Right atrium auricular region (tissue), 2 donors: ENCODE results near the gene DOCK1. TPM values are rescaled to one million over a fixed set of nuclear protein-coding genes. Genes with fewer than 3 reads are reported as not detected.

Experiments
- DNase-seq: peaks from one replicate; pipeline ENCODE4 v3.0.0-alpha.2; 2019; ENCODE audit warnings: low spot score
- H3K27ac ChIP-seq, 2 donors: fragments of 200-600 bp; sonication (generic); 1 replicate in 1 of 2; 2 replicates in 1 of 2; pipeline ENCODE4 v1.5.1; 2016 to 2019
- H3K27me3 ChIP-seq, 2 donors: fragments of 200-600 bp; sonication (generic); one replicate each; pipeline versions ENCODE4 v1.5.1 to v1.6.0; 2017 to 2019
- H3K36me3 ChIP-seq: fragments of 200-600 bp; sonication (generic); one replicate; pipeline ENCODE4 v1.5.1; 2016
- H3K4me1 ChIP-seq, 2 donors: fragments of 200-600 bp; sonication (generic); one replicate each; pipeline versions ENCODE4 v1.5.1 to v1.6.0; 2017 to 2019
- H3K4me3 ChIP-seq, 2 donors: fragments of 200-600 bp; sonication (generic); 1 replicate in 1 of 2; 2 replicates in 1 of 2; pipeline ENCODE4 v1.5.1; 2017 to 2019; ENCODE audit warnings: mild to moderate bottlenecking in 1 of 2, moderate library complexity in 1 of 2
- H3K9me3 ChIP-seq, 2 donors: fragments of 200-600 bp; sonication (generic); one replicate each; pipeline ENCODE4 v1.5.1; 2019
- CTCF ChIP-seq, 2 donors: fragments of 200-600 bp; sonication (generic); IDR thresholded peaks; one replicate each; pipeline ENCODE4 v1.5.1; 2019; ENCODE audit warnings: antibody characterized with exemption in 2 of 2
- total RNA-seq, 2 donors: library from RNA; depleted of rRNA; stranded (reverse); fragments of >200 nt; gene quantifications; one replicate each; pipeline ENCODE4 v1.1.0, GENCODE V29; 2016

Gene DOCK1
- total RNA-seq, 2 donors from 2014 or later = 13.0 to 16.8 TPM

- Histone ChIP-seq H3K36me3 (peaks cover 24% of the 10 kb centered on the region), H3K4me3 (no peak overlapping the region), H3K27me3 (no peaks in the 10 kb centered on the region), H3K27ac (no peak overlapping the region), H3K4me1 (no peaks in the 10 kb centered on the region), H3K9me3 (peaks cover 0 to 20% of the 10 kb centered on the region in 2 donors)
- DNase-seq = no peak
- TF ChIP-seq CTCF (IDR thresholded peaks at IDR 0.05) = no peak
These were observed 154.1 kb downstream of the DOCK1 start for GRCh38 chr10:127059314-127059713.

DNA sequence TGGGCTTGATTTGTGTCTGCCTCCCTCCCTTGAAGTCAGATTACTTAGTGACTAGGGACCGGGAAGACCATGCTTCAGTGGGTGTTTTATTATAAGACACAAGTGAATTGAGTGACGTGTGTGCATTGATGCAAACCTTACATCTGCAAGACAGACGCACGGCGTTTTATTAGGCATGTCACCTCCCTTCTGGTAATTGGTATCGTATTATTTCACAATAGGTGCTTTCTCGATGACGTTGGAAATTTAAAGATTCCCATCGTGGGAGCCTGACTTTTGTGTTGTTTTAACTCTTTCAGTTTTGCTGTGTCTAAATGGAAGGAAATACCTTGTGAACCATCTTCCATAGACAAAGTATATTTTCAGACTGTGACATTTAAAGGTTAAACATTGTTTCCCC is 158.5 kb downstream of the DOCK1 start:
- TF ChIP-seq CTCF (IDR thresholded peaks at IDR 0.05) = no peak
- H3K4me1 ChIP-seq = no peaks in the 10 kb centered on the region
- DNase-seq = no peak
- H3K27ac ChIP-seq = no peak overlapping the region
- no peaks in the 10 kb centered on the region for H3K27me3 ChIP-seq
- H3K36me3 ChIP-seq = peaks cover 14% of the 10 kb centered on the region
- H3K9me3 ChIP-seq = peaks cover 0 to under 1% of the 10 kb centered on the region in 2 donors
- H3K4me3 ChIP-seq = no peak overlapping the region

- Histone ChIP-seq H3K27me3 (no peaks in the 10 kb centered on the region), H3K4me3 (no peak overlapping the region), H3K4me1 (no peaks in the 10 kb centered on the region), H3K27ac (no peak overlapping the region), H3K36me3 (peaks cover 18% of the 10 kb centered on the region), H3K9me3 (no peaks in the 10 kb centered on the region)
- no peak for DNase-seq
- no peak for TF ChIP-seq CTCF (IDR thresholded peaks at IDR 0.05)
These were observed 159.2 kb downstream of the DOCK1 start for GRCh38 chr10:127064474-127064873.

DNA sequence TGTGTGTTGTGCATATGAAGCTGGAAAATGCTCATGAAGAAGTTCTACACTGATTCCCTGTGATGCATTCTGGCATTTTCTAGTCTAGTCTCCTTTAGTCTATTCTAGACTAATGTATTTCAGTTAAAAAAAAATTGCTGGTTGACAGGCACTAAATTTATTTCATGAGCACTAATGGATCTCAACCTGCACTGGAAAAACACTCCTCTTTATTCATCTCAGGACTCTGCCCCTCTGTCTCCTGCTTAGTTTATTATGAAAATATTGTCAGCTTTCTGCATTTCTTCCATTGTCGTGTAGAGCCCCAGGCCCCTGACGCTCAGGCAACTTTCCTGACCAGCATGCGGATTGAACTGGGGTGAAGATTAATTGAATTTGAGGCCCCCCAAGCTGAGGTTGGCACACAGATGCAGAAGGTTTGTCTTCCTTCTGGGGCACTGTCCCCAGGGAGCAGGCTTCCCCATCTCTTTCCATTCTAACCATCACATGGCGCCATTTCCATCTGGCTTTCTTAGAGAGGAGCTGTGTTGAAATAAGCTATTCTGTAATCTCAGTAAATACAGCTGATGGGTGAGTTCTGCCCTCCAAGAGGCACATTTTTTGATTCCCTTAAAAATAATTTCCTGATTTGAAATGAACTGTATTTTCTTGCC is 162.4 kb downstream of the DOCK1 start:
- no peak for TF ChIP-seq CTCF (IDR thresholded peaks at IDR 0.05)
- no peak for DNase-seq
- Histone ChIP-seq H3K9me3 (no peaks in the 10 kb centered on the region), H3K4me1 (no peaks in the 10 kb centered on the region), H3K27ac (no peak overlapping the region), H3K36me3 (peaks cover 14% of the 10 kb centered on the region), H3K27me3 (no peaks in the 10 kb centered on the region), H3K4me3 (no peak overlapping the region)

DNA sequence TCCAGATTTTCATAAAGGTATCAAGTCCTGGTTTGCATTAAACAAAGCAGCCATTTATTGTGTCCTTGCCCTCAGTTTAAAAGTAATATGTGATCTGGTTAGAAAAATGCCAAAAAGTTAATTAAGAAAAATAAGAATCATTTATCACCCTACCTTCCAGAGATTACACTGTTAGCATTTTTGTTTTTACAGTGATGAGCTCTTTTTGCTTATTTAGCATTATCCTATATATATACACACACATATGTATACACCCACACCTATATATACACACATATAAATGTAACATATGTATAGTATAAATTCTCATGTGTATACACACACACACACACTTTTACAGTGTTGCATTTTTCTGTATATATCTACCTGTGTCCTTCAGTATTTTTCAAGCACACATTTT is 163.3 kb downstream of the DOCK1 start:
- DNase-seq = no peak
- H3K27me3 ChIP-seq = no peaks in the 10 kb centered on the region
- H3K9me3 ChIP-seq = no peaks in the 10 kb centered on the region
- no peak for TF ChIP-seq CTCF (IDR thresholded peaks at IDR 0.05)
- H3K27ac ChIP-seq = no peak overlapping the region
- H3K4me3 ChIP-seq = no peak overlapping the region
- peaks cover 9% of the 10 kb centered on the region for H3K36me3 ChIP-seq
- H3K4me1 ChIP-seq = no peaks in the 10 kb centered on the region

GRCh38 chr10:127069436-127069835 is 164.2 kb downstream of the DOCK1 start:
- H3K9me3 ChIP-seq = no peaks in the 10 kb centered on the region
- peaks cover 9% of the 10 kb centered on the region for H3K36me3 ChIP-seq
- TF ChIP-seq CTCF (IDR thresholded peaks at IDR 0.05) = no peak
- no peak for DNase-seq
- no peak overlapping the region for H3K27ac ChIP-seq
- no peak overlapping the region for H3K4me3 ChIP-seq
- no peaks in the 10 kb centered on the region for H3K27me3 ChIP-seq
- H3K4me1 ChIP-seq = no peaks in the 10 kb centered on the region
